ENCODE measurements around the gene FAM219A. TPM values are rescaled to one million over a fixed set of nuclear protein-coding genes. Genes with fewer than 3 reads are reported as not detected.

The FAM219A gene
- total and polyA plus RNA-seq, 2 experiments from 2014 or later: 9.5 to 15.0 TPM

- Histone ChIP-seq H3K27me3 (no peaks in the 10 kb centered on the region), H2AFZ (no peak overlapping the region), H3K79me2 (no peaks in the 10 kb centered on the region), H3K27ac (no peak overlapping the region), H3K9me2 (replicated peaks; ENCODE audit: insufficient read depth) (no peaks in the 10 kb centered on the region), H3K4me2 (no peak overlapping the region), H3K9me3 (ENCODE audit: low read depth) (no peaks in the 10 kb centered on the region), H3K4me1 (ENCODE audit: insufficient read depth) (no peaks in the 10 kb centered on the region), H3K36me3 (replicated peaks; ENCODE audit: insufficient read depth, low read depth) (no peaks in the 10 kb centered on the region), H4K20me1 (ENCODE audit: insufficient read depth, poor library complexity, severe bottlenecking) (peaks cover 3% of the 10 kb centered on the region), H3K4me3 (no peak overlapping the region)
- 86% methylated on average over 2 of the region's 2 CpGs for WGBS (ENCODE audit: low lambda C conversion rate, missing lambda C conversion rate)
- TF ChIP-seq EZH2 (IDR thresholded peaks at IDR 0.05; ENCODE audit: borderline replicate concordance) (no peak), EZH2phosphoT487 (IDR thresholded peaks at IDR 0.05; ENCODE audit: low read depth, severe bottlenecking, unreplicated experiment) (no peak)
- TF ChIP-seq, protein P1, sequence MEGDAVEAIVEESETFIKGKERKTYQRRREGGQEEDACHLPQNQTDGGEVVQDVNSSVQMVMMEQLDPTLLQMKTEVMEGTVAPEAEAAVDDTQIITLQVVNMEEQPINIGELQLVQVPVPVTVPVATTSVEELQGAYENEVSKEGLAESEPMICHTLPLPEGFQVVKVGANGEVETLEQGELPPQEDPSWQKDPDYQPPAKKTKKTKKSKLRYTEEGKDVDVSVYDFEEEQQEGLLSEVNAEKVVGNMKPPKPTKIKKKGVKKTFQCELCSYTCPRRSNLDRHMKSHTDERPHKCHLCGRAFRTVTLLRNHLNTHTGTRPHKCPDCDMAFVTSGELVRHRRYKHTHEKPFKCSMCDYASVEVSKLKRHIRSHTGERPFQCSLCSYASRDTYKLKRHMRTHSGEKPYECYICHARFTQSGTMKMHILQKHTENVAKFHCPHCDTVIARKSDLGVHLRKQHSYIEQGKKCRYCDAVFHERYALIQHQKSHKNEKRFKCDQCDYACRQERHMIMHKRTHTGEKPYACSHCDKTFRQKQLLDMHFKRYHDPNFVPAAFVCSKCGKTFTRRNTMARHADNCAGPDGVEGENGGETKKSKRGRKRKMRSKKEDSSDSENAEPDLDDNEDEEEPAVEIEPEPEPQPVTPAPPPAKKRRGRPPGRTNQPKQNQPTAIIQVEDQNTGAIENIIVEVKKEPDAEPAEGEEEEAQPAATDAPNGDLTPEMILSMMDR (IDR thresholded peaks at IDR 0.05; ENCODE audit: poor library complexity): no peak
- DNase-seq (ENCODE audit: low spot score): no peak
Measured at GRCh38 chr9:34431667-34432066, 26.7 kb downstream of the FAM219A start.

- Histone ChIP-seq H3K4me1 (ENCODE audit: insufficient read depth) (no peaks in the 10 kb centered on the region), H3K27ac (no peak overlapping the region), H3K79me2 (no peaks in the 10 kb centered on the region), H4K20me1 (ENCODE audit: insufficient read depth, poor library complexity, severe bottlenecking) (peaks cover 3% of the 10 kb centered on the region), H3K4me2 (no peak overlapping the region), H3K36me3 (replicated peaks; ENCODE audit: insufficient read depth, low read depth) (no peaks in the 10 kb centered on the region), H3K4me3 (no peak overlapping the region), H3K27me3 (no peaks in the 10 kb centered on the region), H2AFZ (no peak overlapping the region), H3K9me3 (ENCODE audit: low read depth) (no peaks in the 10 kb centered on the region), H3K9me2 (replicated peaks; ENCODE audit: insufficient read depth) (no peaks in the 10 kb centered on the region)
- DNase-seq (ENCODE audit: low spot score): peak; percentile 79
- TF ChIP-seq, protein P1 (IDR thresholded peaks at IDR 0.05; ENCODE audit: poor library complexity): no peak
- TF ChIP-seq EZH2 (IDR thresholded peaks at IDR 0.05; ENCODE audit: borderline replicate concordance) (no peak), EZH2phosphoT487 (IDR thresholded peaks at IDR 0.05; ENCODE audit: low read depth, severe bottlenecking, unreplicated experiment) (no peak)
- 63% methylated on average over 4 of the region's 4 CpGs for WGBS (ENCODE audit: low lambda C conversion rate, missing lambda C conversion rate)
Measured at GRCh38 chr9:34430843-34431437, 27.4 kb downstream of the FAM219A start.

DNA sequence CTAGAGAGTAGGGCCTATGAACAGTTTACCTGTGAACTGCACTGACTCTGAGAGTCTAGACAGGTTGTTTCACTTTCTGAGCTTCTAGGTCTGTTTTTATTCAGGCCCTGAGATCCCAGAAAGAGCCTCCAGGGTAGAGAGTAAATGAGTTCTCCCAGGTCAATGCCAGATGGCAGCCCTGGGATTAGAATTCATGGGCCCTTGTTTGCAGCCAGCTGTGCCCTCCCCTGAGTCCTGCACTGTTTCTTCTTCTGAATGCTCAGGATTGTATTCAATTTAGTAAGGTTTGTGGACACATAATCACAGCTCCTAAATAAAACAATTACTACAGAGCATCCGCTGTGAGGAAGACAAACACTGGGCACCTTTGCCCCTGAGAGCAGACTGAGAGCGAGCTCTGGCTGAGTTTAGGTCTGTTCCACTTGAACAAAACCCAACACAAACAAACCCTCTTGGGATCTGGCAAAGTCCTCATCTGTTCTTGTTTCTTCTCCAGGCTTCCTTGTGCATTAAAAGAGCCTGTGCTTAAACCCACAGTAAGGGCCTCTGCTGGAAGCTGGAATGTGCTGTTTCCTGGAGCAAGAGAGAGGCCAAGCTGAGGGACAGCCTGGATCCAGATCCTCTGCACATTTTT, 29.9 kb downstream of the FAM219A start:
- Histone ChIP-seq H3K4me3 (no peak overlapping the region), H3K4me2 (no peak overlapping the region), H3K27me3 (no peaks in the 10 kb centered on the region), H2AFZ (no peak overlapping the region), H3K9me3 (ENCODE audit: low read depth) (no peaks in the 10 kb centered on the region), H3K4me1 (ENCODE audit: insufficient read depth) (no peaks in the 10 kb centered on the region), H3K36me3 (replicated peaks; ENCODE audit: insufficient read depth, low read depth) (no peaks in the 10 kb centered on the region), H3K27ac (no peak overlapping the region), H3K9me2 (replicated peaks; ENCODE audit: insufficient read depth) (no peaks in the 10 kb centered on the region), H3K79me2 (no peaks in the 10 kb centered on the region), H4K20me1 (ENCODE audit: insufficient read depth, poor library complexity, severe bottlenecking) (peaks cover 3% of the 10 kb centered on the region)
- whole genome bisulfite sequencing (ENCODE audit: low lambda C conversion rate, missing lambda C conversion rate): 79% methylated on average over 2 of the region's 2 CpGs
- no peak for TF ChIP-seq EZH2phosphoT487 (IDR thresholded peaks at IDR 0.05; ENCODE audit: low read depth, severe bottlenecking, unreplicated experiment)
- no peak for TF ChIP-seq EZH2 (IDR thresholded peaks at IDR 0.05; ENCODE audit: borderline replicate concordance)
- TF ChIP-seq, protein P1 (IDR thresholded peaks at IDR 0.05; ENCODE audit: poor library complexity): no peak
- no peak for DNase-seq (ENCODE audit: low spot score)

Measured in hepatocyte (in vitro differentiated cells).